Activated CD8-positive, alpha-beta memory T cell treated with anti-CD3 and anti-CD28 coated beads for 24 hours (primary cell): ENCODE data around the gene G2E3.
"Not testable (repeated sequence)": the region's sequence is repeated elsewhere in the genome, so short reads cannot be mapped to it uniquely, and the experiment has no call there.

ENCODE experiments used
- DNase-seq: peaks from one replicate; pipeline ENCODE4 v3.0.0-alpha.2; 2020

Gene G2E3, protein sequence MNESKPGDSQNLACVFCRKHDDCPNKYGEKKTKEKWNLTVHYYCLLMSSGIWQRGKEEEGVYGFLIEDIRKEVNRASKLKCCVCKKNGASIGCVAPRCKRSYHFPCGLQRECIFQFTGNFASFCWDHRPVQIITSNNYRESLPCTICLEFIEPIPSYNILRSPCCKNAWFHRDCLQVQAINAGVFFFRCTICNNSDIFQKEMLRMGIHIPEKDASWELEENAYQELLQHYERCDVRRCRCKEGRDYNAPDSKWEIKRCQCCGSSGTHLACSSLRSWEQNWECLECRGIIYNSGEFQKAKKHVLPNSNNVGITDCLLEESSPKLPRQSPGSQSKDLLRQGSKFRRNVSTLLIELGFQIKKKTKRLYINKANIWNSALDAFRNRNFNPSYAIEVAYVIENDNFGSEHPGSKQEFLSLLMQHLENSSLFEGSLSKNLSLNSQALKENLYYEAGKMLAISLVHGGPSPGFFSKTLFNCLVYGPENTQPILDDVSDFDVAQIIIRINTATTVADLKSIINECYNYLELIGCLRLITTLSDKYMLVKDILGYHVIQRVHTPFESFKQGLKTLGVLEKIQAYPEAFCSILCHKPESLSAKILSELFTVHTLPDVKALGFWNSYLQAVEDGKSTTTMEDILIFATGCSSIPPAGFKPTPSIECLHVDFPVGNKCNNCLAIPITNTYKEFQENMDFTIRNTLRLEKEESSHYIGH

GRCh38 chr14:30558675-30559555, at the start of gene G2E3:
TSS of gene G2E3 (plus strand) at chr14:30559158. CDS start at chr14:30581080, 21,922 bp downstream.
- peak; percentile 95 for DNase-seq

DNA sequence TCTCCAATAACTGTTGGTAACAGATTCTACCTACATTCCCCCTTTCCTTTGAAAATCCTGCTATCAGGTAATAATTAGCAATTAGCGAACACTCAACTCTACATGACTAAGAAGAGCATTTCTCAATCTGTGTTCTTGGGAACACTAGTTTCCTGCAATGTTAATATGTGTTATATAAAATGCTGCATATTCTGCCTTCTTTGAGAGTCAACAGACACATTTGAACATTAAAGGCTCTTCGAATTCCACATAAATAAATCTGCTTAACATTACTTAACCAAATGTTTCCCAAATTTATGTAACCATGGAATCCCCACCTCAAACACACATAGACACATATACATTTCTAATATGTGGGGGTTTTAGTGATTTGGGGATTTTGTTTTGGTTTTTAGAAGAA, 41.2 kb upstream of the G2E3 start:
- no peak for DNase-seq

GRCh38 chr14:30518867-30519560, 39.9 kb upstream of the G2E3 start:
- no peak for DNase-seq

- DNase-seq = no peak
These were observed 39.0 kb upstream of the G2E3 start for GRCh38 chr14:30519961-30520360.

DNA sequence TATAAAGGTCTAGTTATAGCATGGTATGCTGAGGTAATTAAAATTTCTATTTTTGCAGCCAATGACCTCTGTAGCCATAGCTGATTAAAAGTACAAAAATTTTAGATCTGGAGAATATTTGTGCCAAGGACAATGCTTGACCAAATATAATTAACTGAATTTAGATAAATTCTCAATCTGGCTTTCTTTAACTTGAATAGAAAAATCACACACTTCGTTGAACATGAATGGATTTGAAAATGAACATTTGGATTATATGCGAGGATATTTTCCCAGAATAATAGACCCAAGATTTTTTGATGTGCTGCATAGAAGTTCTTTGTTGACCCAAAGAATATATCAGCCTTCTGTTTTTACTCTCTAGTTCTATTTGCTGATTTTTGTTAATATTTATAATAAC, 38.4 kb upstream of the G2E3 start:
- no peak for DNase-seq

DNA sequence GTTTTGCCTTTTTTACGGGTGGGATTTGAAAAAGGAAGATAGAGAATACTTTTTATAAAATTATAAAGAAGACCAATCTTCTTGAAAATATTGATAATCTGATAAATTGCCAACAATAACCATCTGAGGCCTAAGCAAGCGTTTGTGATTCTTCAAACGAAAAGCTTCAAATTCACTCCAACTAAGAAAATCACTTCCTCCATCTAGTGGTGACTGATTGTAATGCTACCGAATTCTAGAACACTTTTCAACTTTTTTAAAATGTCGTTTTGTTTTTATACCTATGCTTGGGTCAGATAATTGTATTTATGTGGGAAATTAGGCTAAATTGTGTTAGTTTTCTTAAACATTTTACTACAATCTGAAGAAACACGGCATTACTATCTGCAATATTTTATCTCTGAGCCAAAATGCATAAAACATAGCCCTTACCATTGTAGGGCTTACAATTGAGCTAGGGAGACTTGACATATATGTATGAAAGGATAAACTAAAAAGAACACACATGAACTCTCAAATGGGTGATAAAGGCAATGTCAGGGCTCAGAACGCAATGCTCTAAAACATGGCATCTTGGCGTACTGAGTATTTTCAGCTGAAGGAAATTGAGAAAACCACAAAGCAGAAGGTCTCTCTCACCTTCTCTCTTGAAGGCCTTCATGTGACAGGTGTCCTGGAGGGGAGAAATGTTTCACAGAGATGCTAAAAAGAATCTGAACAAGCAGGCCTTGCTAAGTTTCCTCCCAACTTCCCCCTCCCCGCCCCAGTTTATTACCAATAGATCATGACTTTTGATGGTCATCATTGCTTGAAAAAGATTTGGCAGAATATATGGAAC, 36.8 kb upstream of the G2E3 start:
- DNase-seq = no peak

DNA sequence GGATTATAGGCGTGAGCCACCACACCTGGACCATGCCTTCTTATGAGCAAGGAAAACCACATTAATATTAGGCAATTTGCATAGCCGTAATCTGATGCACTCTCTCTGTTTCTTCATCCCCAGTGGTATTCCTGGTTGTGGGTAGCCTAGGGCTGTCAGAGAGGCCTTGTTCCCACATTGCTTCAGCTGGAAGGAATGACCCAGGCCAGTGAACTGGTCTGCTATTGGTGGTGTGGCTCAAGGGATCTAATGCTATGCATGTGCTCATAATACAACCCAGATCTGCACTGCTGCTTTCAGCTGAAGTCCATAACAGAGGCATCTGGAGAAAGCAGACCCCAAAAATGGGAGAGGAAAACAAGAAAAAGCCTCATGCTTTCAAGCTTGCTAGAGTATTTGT, 33.1 kb upstream of the G2E3 start:
- DNase-seq = no peak

GRCh38 chr14:30527196-30527595, 31.8 kb upstream of the G2E3 start:
- DNase-seq = no peak

GRCh38 chr14:30528119-30528518, 30.8 kb upstream of the G2E3 start:
- no peak for DNase-seq

DNA sequence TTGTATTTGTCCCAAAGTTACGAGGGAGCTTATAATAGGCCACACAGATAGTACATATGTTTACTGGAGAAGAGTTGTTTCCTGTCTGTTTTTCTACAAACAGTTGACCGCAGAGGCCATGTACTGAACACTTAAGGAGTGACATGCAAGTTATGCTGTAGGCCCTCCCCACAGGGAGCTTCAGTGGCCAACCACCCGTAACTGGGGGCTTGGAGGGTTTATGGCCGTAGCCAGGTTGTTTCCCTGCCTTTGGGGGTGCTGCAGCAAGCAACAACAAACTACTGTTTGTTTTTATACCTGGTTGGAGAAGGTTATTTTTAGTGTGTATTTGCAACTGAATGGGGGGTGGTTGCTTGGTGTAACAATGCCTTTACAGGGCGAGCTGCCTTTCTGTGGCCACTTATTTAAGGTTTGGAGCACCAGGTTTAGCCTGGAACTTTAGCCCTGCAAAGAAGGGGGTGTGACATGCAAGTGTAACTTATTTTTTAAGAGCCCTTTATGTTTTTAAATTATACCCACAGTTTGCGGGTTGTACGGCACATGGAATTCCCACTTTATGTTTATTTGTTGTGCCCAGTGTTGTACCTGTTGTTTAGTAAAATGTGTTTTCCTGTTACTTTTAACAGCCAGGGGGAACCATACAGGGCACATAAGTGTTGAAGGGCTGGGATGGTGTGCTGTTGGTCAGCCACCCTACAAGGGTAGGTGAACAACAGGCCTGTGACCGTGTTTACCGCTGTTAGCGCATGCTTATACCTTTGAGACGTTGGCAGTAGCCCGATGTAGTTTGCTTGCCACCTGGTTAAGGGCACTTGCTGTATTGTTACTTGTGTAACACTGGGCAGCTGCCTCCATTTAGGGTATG, 29.9 kb upstream of the G2E3 start:
- DNase-seq = no peak

GRCh38 chr14:30532264-30532663, 26.7 kb upstream of the G2E3 start:
- no peak for DNase-seq

- DNase-seq = no peak
These were observed 25.8 kb upstream of the G2E3 start for GRCh38 chr14:30533126-30533525.

DNA sequence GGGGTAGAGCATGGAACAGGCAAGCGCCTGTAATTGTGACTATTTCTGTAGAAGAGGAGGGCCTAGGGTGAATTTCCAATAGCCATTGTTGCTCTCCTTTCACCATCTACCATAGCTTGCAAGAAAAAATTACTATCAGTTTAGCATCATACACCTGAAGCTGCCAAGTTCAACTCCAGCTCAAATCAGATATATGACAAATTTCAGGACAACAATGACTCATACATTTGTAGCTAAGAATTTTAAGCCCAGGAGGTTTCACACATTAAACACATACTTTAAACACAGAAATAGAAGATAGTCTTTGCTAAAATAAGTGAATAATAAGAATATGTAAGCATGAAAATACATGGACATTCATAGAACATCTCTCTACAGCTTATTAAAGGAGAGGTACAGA, 17.6 kb upstream of the G2E3 start:
- DNase-seq = no peak

- DNase-seq = not testable (repeated sequence)
These were observed 12.2 kb upstream of the G2E3 start for GRCh38 chr14:30546735-30547134.

- DNase-seq = no peak
These were observed 11.4 kb upstream of the G2E3 start for GRCh38 chr14:30547388-30548048.

DNA sequence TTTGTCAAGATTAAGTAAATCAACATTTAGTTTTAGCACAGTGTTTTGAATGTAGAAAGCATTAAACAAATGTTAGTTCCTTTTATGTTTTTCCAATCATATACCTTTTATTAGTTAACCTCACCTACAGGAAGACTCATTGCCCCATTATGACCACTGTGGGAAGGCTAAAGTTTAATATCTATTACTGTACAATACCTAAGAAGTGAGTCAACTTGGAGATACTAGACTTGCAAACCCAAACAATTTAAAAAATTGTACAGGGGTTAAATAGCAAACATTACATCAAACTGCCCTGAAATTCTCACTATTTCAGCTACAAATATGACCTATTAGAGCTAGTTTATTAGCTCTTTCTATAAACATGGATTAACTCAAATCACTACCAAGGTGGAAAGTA, 8.6 kb upstream of the G2E3 start:
- no peak for DNase-seq

- DNase-seq = no peak
These were observed 7.5 kb upstream of the G2E3 start for GRCh38 chr14:30551460-30551859.

DNA sequence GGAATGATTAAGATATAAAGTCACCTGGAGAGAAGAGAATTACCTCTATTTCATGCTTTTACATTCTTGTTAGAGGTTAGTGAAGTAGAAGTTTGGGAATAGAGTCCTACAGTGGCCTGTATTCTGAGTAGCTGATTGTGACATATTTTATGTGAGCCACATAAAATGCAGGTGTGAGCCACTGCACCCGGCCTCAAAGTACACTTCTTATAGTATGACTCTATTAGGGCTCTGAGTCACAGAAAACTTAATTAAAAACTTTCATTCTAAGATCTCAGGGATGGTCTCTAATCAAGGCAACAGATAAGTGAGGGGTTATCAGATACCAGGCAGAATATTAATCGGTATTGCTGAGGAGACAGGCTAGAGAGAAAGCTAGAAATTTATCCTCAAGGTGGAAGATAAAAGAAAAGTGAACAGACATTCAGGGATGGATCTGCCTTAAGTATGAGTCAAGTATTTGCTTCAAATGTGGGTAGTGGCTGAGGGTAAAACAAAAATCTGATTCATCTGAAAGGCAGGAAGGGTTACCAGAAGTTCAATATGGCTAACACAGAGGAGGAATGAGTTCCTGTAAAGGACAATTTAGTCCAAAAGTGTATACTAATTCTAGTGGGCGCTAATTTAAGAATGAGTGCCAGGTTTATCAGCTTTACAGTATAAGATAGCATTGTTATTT, 5.5 kb upstream of the G2E3 start:
- DNase-seq = no peak

DNA sequence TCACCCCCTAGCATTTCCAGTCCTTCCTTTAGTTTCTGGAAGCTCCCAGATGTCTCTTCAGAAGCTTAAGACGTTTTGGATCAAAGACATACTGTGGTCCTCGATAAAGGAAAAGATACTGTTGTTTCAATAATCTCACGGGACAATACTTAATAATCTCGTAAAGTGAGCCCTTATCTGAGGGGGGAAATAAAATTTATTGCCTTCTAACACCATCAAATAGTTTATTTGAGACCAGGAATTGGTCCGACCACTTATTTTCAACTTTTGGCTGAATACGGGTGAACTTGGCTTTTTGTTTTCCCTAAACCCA, 640 bp upstream of the G2E3 start:
- no peak for DNase-seq

- DNase-seq = no peak
These were observed 707 bp downstream of the G2E3 start for GRCh38 chr14:30559638-30560091.
